KOPT-K1 (cell line): ENCODE results near the gene DENND4B.

ENCODE experiments used
- H3K27ac ChIP-seq: fragments of 200-600 bp; sonication (generic); 2 replicates; pipeline ENCODE4 v1.5.1; 2016; ENCODE audit warnings: antibody characterized with exemption, mild to moderate bottlenecking, low read depth, low read length; ENCODE audit not compliant: poor library complexity, severe bottlenecking
- H3K36me3 ChIP-seq: fragments of 200-600 bp; sonication (generic); 2 replicates; pipeline ENCODE4 v1.5.1; 2017; ENCODE audit warnings: antibody characterized with exemption, mild to moderate bottlenecking, low read length, moderate library complexity; ENCODE audit not compliant: insufficient read depth
- H3K9me3 ChIP-seq: fragments of 200-600 bp; sonication (generic); 2 replicates; pipeline ENCODE4 v1.5.1; 2017; ENCODE audit warnings: antibody characterized with exemption, low read length, mild to moderate bottlenecking; ENCODE audit not compliant: insufficient read depth, poor library complexity, severe bottlenecking

The DENND4B gene

GRCh38 chr1:153945131-153945794 is 1.3 kb downstream of the DENND4B start:
- Histone ChIP-seq H3K36me3 (peaks cover 65% of the 10 kb centered on the region), H3K9me3 (no peaks in the 10 kb centered on the region), H3K27ac (peak overlapping the region; percentile 86)

DNA sequence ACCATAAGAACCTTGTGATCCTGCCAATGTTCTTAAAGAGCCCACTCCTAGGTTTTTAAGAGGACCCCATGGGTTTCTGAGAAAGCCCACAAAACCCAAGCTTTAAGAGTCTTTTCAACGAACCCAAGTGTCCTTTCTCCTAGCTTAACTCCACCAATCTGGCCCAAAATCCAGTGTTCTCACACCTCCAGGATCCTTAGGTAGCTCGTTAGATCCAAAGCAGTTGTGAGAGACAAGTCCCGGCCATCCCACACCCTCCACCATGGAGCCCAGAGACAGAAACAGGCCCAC is 1.7 kb downstream of the DENND4B start:
- H3K27ac ChIP-seq: peak overlapping the region; percentile 86
- no peaks in the 10 kb centered on the region for H3K9me3 ChIP-seq
- H3K36me3 ChIP-seq: peaks cover 65% of the 10 kb centered on the region

DNA sequence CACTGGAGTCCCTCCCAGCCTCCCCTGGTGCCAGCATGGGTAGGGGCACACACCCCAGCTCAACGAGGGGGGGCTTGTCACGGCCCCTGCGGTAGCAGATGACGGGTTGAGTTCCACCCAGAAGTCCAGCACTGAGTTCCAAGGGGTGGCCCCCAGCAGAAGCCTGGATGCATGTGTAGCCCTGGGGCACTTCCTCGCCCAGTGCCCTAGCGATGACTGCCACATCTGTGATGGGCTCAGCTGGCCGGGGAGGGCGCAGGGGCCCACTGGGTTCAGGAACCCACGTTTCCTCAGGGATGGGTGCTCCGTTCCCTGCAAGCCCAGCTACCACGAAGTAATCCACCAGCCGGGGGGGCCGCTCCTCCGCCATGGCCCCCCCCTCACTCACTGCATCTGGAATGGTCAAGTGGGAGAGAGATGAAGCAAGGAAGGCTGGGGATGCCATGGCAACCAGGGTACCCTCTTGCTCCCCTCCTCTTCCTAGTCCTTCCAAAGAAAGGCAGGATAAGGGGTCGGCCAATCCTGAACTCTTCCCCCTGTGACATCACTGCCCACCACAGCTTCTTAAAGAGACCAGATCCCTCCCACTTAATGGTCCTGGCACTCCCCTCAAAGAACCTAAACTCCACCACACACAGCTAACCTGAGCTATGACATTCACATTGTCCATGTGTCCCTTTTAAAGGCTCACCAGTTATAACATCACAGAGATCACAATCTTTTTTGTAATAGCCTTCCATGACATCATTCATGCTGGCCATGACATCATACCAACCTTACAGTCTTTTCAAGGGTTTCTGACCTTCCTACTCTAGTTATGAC is 2.3 kb downstream of the DENND4B start:
- H3K27ac ChIP-seq: peak overlapping the region; percentile 86
- peaks cover 65% of the 10 kb centered on the region for H3K36me3 ChIP-seq
- no peaks in the 10 kb centered on the region for H3K9me3 ChIP-seq

- Histone ChIP-seq H3K36me3 (peaks cover 60% of the 10 kb centered on the region), H3K9me3 (no peaks in the 10 kb centered on the region), H3K27ac (no peak overlapping the region)
These were observed 3.6 kb downstream of the DENND4B start for GRCh38 chr1:153942766-153943549.

DNA sequence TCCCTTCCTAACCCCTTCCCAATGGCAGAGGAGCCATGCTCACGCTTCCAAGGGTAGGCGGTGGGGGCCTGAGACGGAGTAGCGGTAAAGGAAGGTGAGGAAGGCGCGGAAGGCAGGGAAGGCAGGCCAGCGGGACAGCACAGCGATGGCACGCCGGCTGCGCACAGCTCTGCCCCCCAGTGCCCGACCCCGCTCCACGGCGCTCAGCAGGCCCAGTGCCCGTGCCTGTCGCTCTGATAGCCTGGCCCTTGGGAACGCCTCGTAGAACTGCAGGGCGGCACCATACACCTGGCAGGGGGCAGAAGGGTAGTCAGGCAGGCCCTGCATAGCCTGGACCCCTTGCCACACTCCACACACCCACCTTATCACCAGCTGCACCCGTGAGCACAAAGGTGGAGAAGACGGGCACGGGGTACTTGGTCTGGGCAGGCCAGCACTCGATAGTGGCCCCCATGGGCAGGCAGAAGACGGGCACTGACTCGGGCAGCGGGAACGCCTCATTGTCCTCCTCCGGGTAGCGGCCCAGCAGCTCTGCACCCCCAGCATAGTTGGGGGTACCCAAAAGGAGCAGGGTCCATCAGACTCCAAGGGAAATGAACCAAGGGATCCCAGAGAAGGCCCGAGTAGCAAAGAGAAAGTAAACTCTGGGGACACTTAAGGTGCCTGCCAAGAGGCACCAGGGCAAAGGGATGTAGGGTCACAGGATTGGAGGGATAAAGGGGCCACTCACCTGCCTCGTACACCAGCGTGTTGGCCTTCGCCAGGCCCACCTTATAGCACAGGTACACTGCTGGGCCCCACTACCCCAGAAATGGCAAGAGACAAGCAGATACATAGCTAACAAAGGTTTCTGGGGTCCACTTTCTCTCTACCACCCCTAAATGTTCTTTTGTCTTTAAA is 4.4 kb downstream of the DENND4B start:
- H3K36me3 ChIP-seq: peaks cover 65% of the 10 kb centered on the region
- no peak overlapping the region for H3K27ac ChIP-seq
- H3K9me3 ChIP-seq: no peaks in the 10 kb centered on the region

- Histone ChIP-seq H3K9me3 (no peaks in the 10 kb centered on the region), H3K27ac (no peak overlapping the region), H3K36me3 (peaks cover 78% of the 10 kb centered on the region)
These were observed 5.8 kb downstream of the DENND4B start for GRCh38 chr1:153940756-153941155.

- H3K9me3 ChIP-seq: no peaks in the 10 kb centered on the region
- H3K36me3 ChIP-seq: peaks cover 91% of the 10 kb centered on the region
These were observed 7.0 kb downstream of the DENND4B start for GRCh38 chr1:153939476-153939875.

GRCh38 chr1:153938996-153939395 is 7.5 kb downstream of the DENND4B start:
- H3K9me3 ChIP-seq: no peaks in the 10 kb centered on the region
- peaks cover 92% of the 10 kb centered on the region for H3K36me3 ChIP-seq
- no peak overlapping the region for H3K27ac ChIP-seq

More at GRCh38 chr1:153939476-153939875, 7.0 kb downstream of the DENND4B start:
- H3K27ac ChIP-seq: no peak overlapping the region

- Histone ChIP-seq H3K36me3 (peaks cover 95% of the 10 kb centered on the region), H3K9me3 (no peaks in the 10 kb centered on the region), H3K27ac (no peak overlapping the region)
These were observed 9.2 kb downstream of the DENND4B start for GRCh38 chr1:153937331-153937730.

- peaks cover 90% of the 10 kb centered on the region for H3K36me3 ChIP-seq
- H3K9me3 ChIP-seq: no peaks in the 10 kb centered on the region
- no peak overlapping the region for H3K27ac ChIP-seq
These were observed 10.3 kb downstream of the DENND4B start for GRCh38 chr1:153936011-153936802.

- no peaks in the 10 kb centered on the region for H3K9me3 ChIP-seq
- no peak overlapping the region for H3K27ac ChIP-seq
- H3K36me3 ChIP-seq: peaks cover 90% of the 10 kb centered on the region
These were observed 11.8 kb downstream of the DENND4B start for GRCh38 chr1:153934746-153935145.

DNA sequence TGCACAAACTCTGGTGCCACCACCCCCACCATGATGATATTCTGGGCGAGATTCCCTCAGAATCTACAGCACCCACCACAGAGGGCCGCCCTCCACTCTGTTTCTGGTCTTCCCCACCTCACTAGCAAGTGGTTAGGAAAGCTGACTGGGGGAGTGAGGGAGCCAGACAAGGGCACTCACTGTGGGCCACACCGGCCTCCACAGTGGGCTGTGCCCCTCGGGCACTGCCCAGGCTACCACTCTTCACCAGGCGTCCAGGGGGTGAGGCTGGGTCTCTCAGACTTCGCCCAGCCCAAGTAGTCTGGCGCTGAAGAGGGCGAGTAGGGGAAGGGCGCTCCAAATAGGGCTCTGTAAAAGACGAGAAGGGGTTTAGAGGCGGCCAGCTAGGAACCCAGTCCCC is 12.6 kb downstream of the DENND4B start:
- H3K36me3 ChIP-seq: peaks cover 90% of the 10 kb centered on the region

DNA sequence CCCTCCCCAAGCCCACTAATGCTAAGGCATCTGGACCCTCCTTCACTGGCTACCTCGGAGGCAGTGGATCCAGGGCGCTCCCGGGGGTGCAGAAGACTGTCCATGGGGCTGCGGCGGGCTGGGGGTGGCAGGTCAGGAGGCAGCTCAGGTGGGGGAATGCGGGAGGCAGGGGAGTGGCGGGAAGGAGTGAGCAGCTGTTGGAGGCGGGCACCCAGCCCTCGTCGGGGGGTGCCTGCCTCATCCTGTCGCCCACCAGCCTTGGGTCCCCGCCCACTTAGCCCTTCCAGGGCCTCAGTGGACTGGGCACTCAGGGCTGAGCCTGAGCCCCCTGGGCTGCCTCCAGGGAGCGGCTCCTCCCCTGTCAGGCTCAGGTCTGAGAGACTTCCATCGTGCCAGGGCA is 13.1 kb downstream of the DENND4B start:
- no peak overlapping the region for H3K27ac ChIP-seq
- peaks cover 88% of the 10 kb centered on the region for H3K36me3 ChIP-seq
- H3K9me3 ChIP-seq: no peaks in the 10 kb centered on the region

More for the DNA sequence above, 12.6 kb downstream of the DENND4B start:
- no peak overlapping the region for H3K27ac ChIP-seq
- H3K9me3 ChIP-seq: no peaks in the 10 kb centered on the region
